B cell (primary cell): Measurements from ENCODE around the gene ACRV1. TPM values are rescaled to one million over a fixed set of nuclear protein-coding genes. Genes with fewer than 3 reads are reported as not detected.

Source experiments
- ATAC-seq: fragments of 200-7000 bp; cut with Tn5 transposase; one replicate; pipeline ENCODE4 v1.10.0; 2021; ENCODE audit warnings: low read depth, mild to moderate bottlenecking, moderate number of reproducible peaks, moderate library complexity
- CTCF ChIA-PET: fragments of 350-600 bp; sonication (Branson Sonifier 250); formaldehyde crosslinking; loops from one replicate; lab custom pipeline; 2021; ENCODE audit warnings: antibody characterized with exemption, inconsistent platforms; lab: Charles Lee
- POLR2A ChIA-PET: fragments of 350-600 bp; sonication (Branson Sonifier 250); formaldehyde crosslinking; loops from one replicate; lab custom pipeline; 2021; ENCODE audit warnings: antibody characterized with exemption; lab: Charles Lee
- DNase-seq: peaks from one replicate; pipeline ENCODE4 v3.0.0; 2013
- H2AFZ ChIP-seq: 2 replicates; pipeline ENCODE4 v1.6.1; 2012; ENCODE audit warnings: mild to moderate bottlenecking, low read depth, low read length; ENCODE audit not compliant: insufficient read depth, poor library complexity, severe bottlenecking
- H3K27ac ChIP-seq, 2 donors: 1 replicate in 1 of 2; 2 replicates in 1 of 2; pipeline ENCODE4 v1.5.1; 2012 to 2013; ENCODE audit warnings: low read length in 2 of 2, mild to moderate bottlenecking in 2 of 2, moderate library complexity in 1 of 2
- H3K27me3 ChIP-seq, 4 experiments: fragments of 200-600 bp in 1 of 4; sonication (generic) in 1 of 4; replicated peaks in 1 of 4; 1 replicate in 2 of 4; 2 replicates in 2 of 4; pipeline versions ENCODE4 v1.6.1 to v1.7.0; 2013 to 2016; ENCODE audit warnings: low read length in 3 of 4, mild to moderate bottlenecking in 2 of 4, mixed read lengths in 1 of 4, moderate library complexity in 1 of 4; ENCODE audit not compliant: insufficient read depth in 4 of 4, control insufficient read depth in 3 of 4; ENCODE audit errors: control extremely low read depth in 1 of 4
- H3K36me3 ChIP-seq, 2 experiments: replicated peaks in 1 of 2; 1 replicate in 1 of 2; 2 replicates in 1 of 2; pipeline versions ENCODE4 v1.6.1 to v1.7.1; 2013; ENCODE audit warnings: low read length in 1 of 2; ENCODE audit not compliant: insufficient read depth in 2 of 2, control insufficient read depth in 1 of 2; ENCODE audit errors: control extremely low read depth in 1 of 2, extremely low read depth in 1 of 2
- H3K4me1 ChIP-seq, 2 donors: fragments of 200-600 bp in 1 of 2; sonication (generic) in 1 of 2; 1 replicate in 1 of 2; 2 replicates in 1 of 2; pipeline versions ENCODE4 v1.5.1 to v1.6.1; 2013 to 2017; ENCODE audit warnings: low read length in 2 of 2; ENCODE audit not compliant: control insufficient read depth in 2 of 2, insufficient read depth in 2 of 2
- H3K4me2 ChIP-seq: replicated peaks from 2 replicates; pipeline ENCODE3; 2012; ENCODE audit warnings: mild to moderate bottlenecking, low read depth, low read length; ENCODE audit not compliant: poor library complexity, severe bottlenecking
- H3K4me3 ChIP-seq, 5 experiments: fragments of 200-600 bp in 1 of 5; sonication (generic) in 1 of 5; 1 replicate in 3 of 5; 2 replicates in 2 of 5; pipeline versions ENCODE4 v1.5.1 to v1.7.0; 2011 to 2016; ENCODE audit warnings: low read length in 4 of 5, mild to moderate bottlenecking in 4 of 5, low read depth in 2 of 5, control low read depth in 1 of 5, moderate library complexity in 1 of 5; ENCODE audit not compliant: insufficient read depth in 1 of 5; ENCODE audit errors: control extremely low read depth in 1 of 5, extremely low read depth in 1 of 5
- H3K79me2 ChIP-seq: fragments of 200-600 bp; sonication (generic); one replicate; pipeline ENCODE4 v1.6.0; 2016; ENCODE audit warnings: low read length; ENCODE audit not compliant: control insufficient read depth, insufficient read depth
- H3K9ac ChIP-seq: fragments of 200-600 bp; sonication (generic); 2 replicates; pipeline ENCODE4 v1.6.1; 2017; ENCODE audit warnings: mild to moderate bottlenecking, low read length, moderate library complexity
- H3K9me3 ChIP-seq, 3 donors: one replicate each; pipeline versions ENCODE4 v1.6.1 to v1.7.1; 2013; ENCODE audit warnings: low read length in 2 of 3; ENCODE audit not compliant: control insufficient read depth in 2 of 3, insufficient read depth in 1 of 3; ENCODE audit errors: control extremely low read depth in 1 of 3
- H4K20me1 ChIP-seq: 2 replicates; pipeline ENCODE4 v1.6.0; 2012; ENCODE audit warnings: mild to moderate bottlenecking, low read length; ENCODE audit not compliant: insufficient read depth, control insufficient read depth, poor library complexity, severe bottlenecking
- H3K27ac Mint-ChIP-seq: one replicate; pipeline ENCODE4 v1.8.0; 2021; ENCODE audit warnings: mixed read lengths
- H3K27me3 Mint-ChIP-seq: one replicate; pipeline ENCODE4 v1.8.0; 2021; ENCODE audit warnings: mixed read lengths
- H3K4me1 Mint-ChIP-seq: one replicate; pipeline ENCODE4 v1.8.0; 2021; ENCODE audit warnings: mixed read lengths
- H3K4me3 Mint-ChIP-seq: one replicate; pipeline ENCODE4 v1.8.0; 2021; ENCODE audit warnings: mixed read lengths
- H3K9me3 Mint-ChIP-seq: one replicate; pipeline ENCODE4 v1.8.0; 2022; ENCODE audit warnings: mixed read lengths; ENCODE audit not compliant: insufficient read depth
- EZH2 ChIP-seq: IDR thresholded peaks from 2 replicates; pipeline ENCODE4 v1.6.1; 2012; ENCODE audit warnings: borderline replicate concordance, low read depth, mild to moderate bottlenecking, moderate library complexity, low read length; ENCODE audit not compliant: insufficient read depth, poor library complexity, severe bottlenecking
- WGBS: methylation state at CpG from one replicate; pipeline ENCODE4 v1.1.5; 2013; ENCODE audit warnings: missing lambda C conversion rate; ENCODE audit not compliant: insufficient coverage; 5-methylcytosine and 5-hydroxymethylcytosine counted together
- intact Hi-C: fragments of 100-400 bp; cut with micrococcal nuclease; formaldehyde crosslinking; loops from one replicate; pipeline ENCODE4 v1.10.0; 2022
- polyA minus RNA-seq: library from RNA; depleted of rRNA, polyadenylated mRNA; stranded (reverse); fragments of >200 nt; gene quantifications from 2 replicates; pipeline ENCODE4 v1.2.3, GENCODE V29; 2012
- polyA plus RNA-seq: library from polyadenylated mRNA; depleted of rRNA; stranded (reverse); fragments of >200 nt; gene quantifications from 2 replicates; pipeline ENCODE4 v1.2.3, GENCODE V29; 2012
- total RNA-seq, 2 donors: library from RNA; stranded (reverse); fragments of 120-200 nt in 1 of 2; gene quantifications; 1 replicate in 1 of 2; 2 replicates in 1 of 2; pipeline versions ENCODE4 v1.2.3 to v1.2.4, GENCODE V29; 2013 to 2022
- TF ChIP-seq, protein P1 (sequence below): fragments of 200-600 bp; IDR thresholded peaks from one replicate; pipeline ENCODE4 v1.8.0; 2022; ENCODE audit warnings: antibody characterized with exemption, mild to moderate bottlenecking

ACRV1 gene
- total RNA-seq: not detected in 2 replicates
- total RNA-seq (2013): not detected
- not detected in 2 replicates for polyA plus RNA-seq
- not detected in 2 replicates for polyA minus RNA-seq

GRCh38 chr11:125680747-125681146 is at the start of gene ACRV1:
Gene ACRV1, minus strand, starts transcription at chr11:125680847. Its CDS starts 67 bp downstream, at chr11:125680780.
- Histone ChIP-seq H4K20me1 (no peaks in the 10 kb centered on the region), H3K27ac (no peak within 1 kb of the TSS), H3K9me3 (no peaks in the 10 kb centered on the region), H3K9ac (no peak within 1 kb of the TSS), H3K4me3 (no peak within 1 kb of the TSS), H3K4me2 (no peak within 1 kb of the TSS), H3K36me3 (no peaks in the 10 kb centered on the region), H3K79me2 (no peaks in the 10 kb centered on the region), H3K27me3 (no peaks in the 10 kb centered on the region), H2AFZ (no peak within 1 kb of the TSS), H3K4me1 (no peaks in the 10 kb centered on the region)
- POLR2A ChIA-PET: no interaction called here
- intact Hi-C loops: no loop called here
- no peak within 1 kb of the TSS for H3K27ac Mint-ChIP-seq
- H3K9me3 Mint-ChIP-seq: no peaks in the 10 kb centered on the region
- CTCF ChIA-PET: no interaction called here
- TF ChIP-seq EZH2: no peak
- TF ChIP-seq, protein P1, sequence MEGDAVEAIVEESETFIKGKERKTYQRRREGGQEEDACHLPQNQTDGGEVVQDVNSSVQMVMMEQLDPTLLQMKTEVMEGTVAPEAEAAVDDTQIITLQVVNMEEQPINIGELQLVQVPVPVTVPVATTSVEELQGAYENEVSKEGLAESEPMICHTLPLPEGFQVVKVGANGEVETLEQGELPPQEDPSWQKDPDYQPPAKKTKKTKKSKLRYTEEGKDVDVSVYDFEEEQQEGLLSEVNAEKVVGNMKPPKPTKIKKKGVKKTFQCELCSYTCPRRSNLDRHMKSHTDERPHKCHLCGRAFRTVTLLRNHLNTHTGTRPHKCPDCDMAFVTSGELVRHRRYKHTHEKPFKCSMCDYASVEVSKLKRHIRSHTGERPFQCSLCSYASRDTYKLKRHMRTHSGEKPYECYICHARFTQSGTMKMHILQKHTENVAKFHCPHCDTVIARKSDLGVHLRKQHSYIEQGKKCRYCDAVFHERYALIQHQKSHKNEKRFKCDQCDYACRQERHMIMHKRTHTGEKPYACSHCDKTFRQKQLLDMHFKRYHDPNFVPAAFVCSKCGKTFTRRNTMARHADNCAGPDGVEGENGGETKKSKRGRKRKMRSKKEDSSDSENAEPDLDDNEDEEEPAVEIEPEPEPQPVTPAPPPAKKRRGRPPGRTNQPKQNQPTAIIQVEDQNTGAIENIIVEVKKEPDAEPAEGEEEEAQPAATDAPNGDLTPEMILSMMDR: no peak
- H3K27me3 Mint-ChIP-seq: no peaks in the 10 kb centered on the region
- ATAC-seq: no peak
- no peaks in the 10 kb centered on the region for H3K4me1 Mint-ChIP-seq
- no peak within 1 kb of the TSS for H3K4me3 Mint-ChIP-seq
- WGBS: 100% methylated on average over 1 of the region's 1 CpG
- no peak for DNase-seq

- Histone ChIP-seq H3K27me3 (peaks cover 0 to 14% (median 5%) of the 10 kb centered on the region in 4 experiments), H3K27ac (no peak overlapping the region), H4K20me1 (no peaks in the 10 kb centered on the region), H3K9me3 (no peaks in the 10 kb centered on the region), H3K9ac (no peak overlapping the region), H3K79me2 (no peaks in the 10 kb centered on the region), H2AFZ (no peak overlapping the region), H3K36me3 (no peaks in the 10 kb centered on the region), H3K4me2 (no peak overlapping the region), H3K4me1 (no peaks in the 10 kb centered on the region), H3K4me3 (no peak overlapping the region)
- TF ChIP-seq, protein P1: no peak
- no peak for TF ChIP-seq EZH2
- ChIA-PET POLR2A (no interaction called here), CTCF (no interaction called here)
- ATAC-seq (no peak), DNase-seq (no peak)
- intact Hi-C loops: no loop called here
- H3K27me3 Mint-ChIP-seq: peaks cover 22% of the 10 kb centered on the region
- WGBS: 100% methylated on average over 3 of the region's 3 CpGs
- no peaks in the 10 kb centered on the region for H3K9me3 Mint-ChIP-seq
- H3K4me3 Mint-ChIP-seq: no peak overlapping the region
- H3K4me1 Mint-ChIP-seq: no peaks in the 10 kb centered on the region
- H3K27ac Mint-ChIP-seq: no peak overlapping the region
Measured at GRCh38 chr11:125728969-125729368, 48.3 kb upstream of the ACRV1 start.
